Karpas-422 (cell line): ENCODE measurements around the gene MYOC. TPM values are rescaled to one million over a fixed set of nuclear protein-coding genes. Genes with fewer than 3 reads are reported as not detected.

Source experiments
- DNase-seq: peaks from one replicate; pipeline ENCODE4 v3.0.0-alpha.2; 2015
- H2AFZ ChIP-seq: fragments of 200-600 bp; sonication (generic); 2 replicates; pipeline ENCODE4 v1.6.1; 2014; ENCODE audit warnings: antibody characterized with exemption, low read length, mixed read lengths
- H3K27ac ChIP-seq: fragments of 200-600 bp; sonication (generic); 2 replicates; pipeline ENCODE4 v1.5.1; 2014; ENCODE audit warnings: mild to moderate bottlenecking, low read length, moderate library complexity
- H3K27me3 ChIP-seq: fragments of 200-600 bp; sonication (generic); 2 replicates; pipeline ENCODE4 v1.6.1; 2014; ENCODE audit warnings: low read length, mixed read lengths
- H3K36me3 ChIP-seq: fragments of 200-600 bp; sonication (generic); 2 replicates; pipeline ENCODE4 v1.6.1; 2014; ENCODE audit warnings: low read length, mixed read lengths; ENCODE audit not compliant: insufficient read depth
- H3K4me1 ChIP-seq: fragments of 200-600 bp; sonication (generic); 2 replicates; pipeline ENCODE4 v1.6.1; 2014; ENCODE audit warnings: mild to moderate bottlenecking, low read length, mixed read lengths
- H3K4me2 ChIP-seq: fragments of 200-600 bp; sonication (generic); 2 replicates; pipeline ENCODE4 v1.6.1; 2014; ENCODE audit warnings: low read length, low read depth, mild to moderate bottlenecking; ENCODE audit not compliant: poor library complexity, severe bottlenecking
- H3K4me3 ChIP-seq: fragments of 200-600 bp; sonication (generic); 2 replicates; pipeline ENCODE4 v1.5.1; 2014; ENCODE audit warnings: mild to moderate bottlenecking, antibody characterized with exemption, low read length, mixed read lengths
- H3K79me2 ChIP-seq: fragments of 200-600 bp; sonication (generic); 2 replicates; pipeline ENCODE4 v1.6.1; 2014; ENCODE audit warnings: mild to moderate bottlenecking, low read length, mixed read lengths
- H3K9ac ChIP-seq: fragments of 200-600 bp; sonication (generic); 2 replicates; pipeline ENCODE4 v1.6.0; 2014; ENCODE audit warnings: low read length
- H3K9me2 ChIP-seq: fragments of 200-600 bp; sonication (generic), shearing (Covaris generic); replicated peaks from 2 replicates; pipeline ENCODE4 v1.6.0; 2014; ENCODE audit warnings: mild to moderate bottlenecking, low read length, moderate library complexity; ENCODE audit not compliant: insufficient read depth
- H3K9me3 ChIP-seq: fragments of 300-700, 200-600 bp; sonication (generic); 2 replicates; pipeline ENCODE4 v1.6.1; 2014; ENCODE audit warnings: low read length, mixed read lengths
- H4K20me1 ChIP-seq: fragments of 200-600 bp; sonication (generic); 2 replicates; pipeline ENCODE4 v1.6.1; 2014; ENCODE audit warnings: mild to moderate bottlenecking, antibody characterized with exemption, low read length, low read depth; ENCODE audit not compliant: insufficient read depth
- total RNA-seq: library from RNA; depleted of rRNA; stranded (reverse); fragments of >200 nt; shearing (Covaris generic); gene quantifications from 2 replicates; pipeline ENCODE4 v1.2.3, GENCODE V29; 2014; ENCODE audit warnings: low replicate concordance

MYOC gene
- total RNA-seq, 1 experiment from 2014 or later, result not detected

GRCh38 chr1:171642197-171642596, 10.3 kb downstream of the MYOC start:
- Histone ChIP-seq H3K4me3 (no peak overlapping the region), H3K36me3 (no peaks in the 10 kb centered on the region), H3K9me3 (no peaks in the 10 kb centered on the region), H3K4me1 (peaks cover 7% of the 10 kb centered on the region), H3K79me2 (no peaks in the 10 kb centered on the region), H2AFZ (no peak overlapping the region), H3K9me2 (no peaks in the 10 kb centered on the region), H3K4me2 (no peak overlapping the region), H3K9ac (no peak overlapping the region), H3K27me3 (no peaks in the 10 kb centered on the region), H4K20me1 (no peaks in the 10 kb centered on the region), H3K27ac (no peak overlapping the region)
- no peak for DNase-seq

GRCh38 chr1:171641076-171641864, 11.2 kb downstream of the MYOC start:
- H3K36me3 ChIP-seq, result no peaks in the 10 kb centered on the region
- H3K27me3 ChIP-seq, result no peaks in the 10 kb centered on the region
- H3K9me3 ChIP-seq, result no peaks in the 10 kb centered on the region
- peaks cover 7% of the 10 kb centered on the region for H3K4me1 ChIP-seq
- no peaks in the 10 kb centered on the region for H4K20me1 ChIP-seq
- H3K79me2 ChIP-seq, result no peaks in the 10 kb centered on the region
- H2AFZ ChIP-seq, result no peak overlapping the region
- H3K4me3 ChIP-seq, result no peak overlapping the region
- no peak overlapping the region for H3K27ac ChIP-seq
- no peaks in the 10 kb centered on the region for H3K9me2 ChIP-seq
- DNase-seq, result no peak
- no peak overlapping the region for H3K4me2 ChIP-seq
- H3K9ac ChIP-seq, result no peak overlapping the region

GRCh38 chr1:171640225-171640624, 12.3 kb downstream of the MYOC start:
- Histone ChIP-seq H3K9me3 (no peaks in the 10 kb centered on the region), H2AFZ (no peak overlapping the region), H3K36me3 (no peaks in the 10 kb centered on the region), H4K20me1 (no peaks in the 10 kb centered on the region), H3K9me2 (no peaks in the 10 kb centered on the region), H3K4me1 (peaks cover 6% of the 10 kb centered on the region), H3K27ac (no peak overlapping the region), H3K9ac (no peak overlapping the region), H3K4me3 (no peak overlapping the region), H3K4me2 (no peak overlapping the region), H3K27me3 (no peaks in the 10 kb centered on the region), H3K79me2 (no peaks in the 10 kb centered on the region)
- no peak for DNase-seq

GRCh38 chr1:171637928-171638576, 14.4 kb downstream of the MYOC start:
- H3K79me2 ChIP-seq, result no peaks in the 10 kb centered on the region
- no peaks in the 10 kb centered on the region for H3K9me2 ChIP-seq
- H3K27me3 ChIP-seq, result no peaks in the 10 kb centered on the region
- DNase-seq, result no peak
- no peak overlapping the region for H2AFZ ChIP-seq
- no peaks in the 10 kb centered on the region for H3K36me3 ChIP-seq
- H4K20me1 ChIP-seq, result no peaks in the 10 kb centered on the region
- no peak overlapping the region for H3K4me3 ChIP-seq
- H3K4me2 ChIP-seq, result no peak overlapping the region
- no peak overlapping the region for H3K9ac ChIP-seq
- H3K4me1 ChIP-seq, result peaks cover 3% of the 10 kb centered on the region
- no peak overlapping the region for H3K27ac ChIP-seq
- no peaks in the 10 kb centered on the region for H3K9me3 ChIP-seq

- H4K20me1 ChIP-seq, result no peaks in the 10 kb centered on the region
- H3K27me3 ChIP-seq, result no peaks in the 10 kb centered on the region
- H3K79me2 ChIP-seq, result no peaks in the 10 kb centered on the region
- peaks cover 3% of the 10 kb centered on the region for H3K4me1 ChIP-seq
- H2AFZ ChIP-seq, result no peak overlapping the region
- H3K4me3 ChIP-seq, result no peak overlapping the region
- DNase-seq, result no peak
- H3K27ac ChIP-seq, result no peak overlapping the region
- H3K9ac ChIP-seq, result no peak overlapping the region
- no peaks in the 10 kb centered on the region for H3K9me3 ChIP-seq
- H3K4me2 ChIP-seq, result no peak overlapping the region
- H3K36me3 ChIP-seq, result no peaks in the 10 kb centered on the region
- no peaks in the 10 kb centered on the region for H3K9me2 ChIP-seq
Observed at GRCh38 chr1:171636141-171636540, 16.3 kb downstream of the MYOC start.

GRCh38 chr1:171635661-171636060, 16.8 kb downstream of the MYOC start:
- Histone ChIP-seq H2AFZ (no peak overlapping the region), H3K9me3 (no peaks in the 10 kb centered on the region), H3K27me3 (no peaks in the 10 kb centered on the region), H3K27ac (no peak overlapping the region), H3K9me2 (no peaks in the 10 kb centered on the region), H3K4me2 (no peak overlapping the region), H3K4me3 (no peak overlapping the region), H4K20me1 (no peaks in the 10 kb centered on the region), H3K9ac (no peak overlapping the region), H3K4me1 (peaks cover 3% of the 10 kb centered on the region), H3K36me3 (no peaks in the 10 kb centered on the region), H3K79me2 (no peaks in the 10 kb centered on the region)
- no peak for DNase-seq

GRCh38 chr1:171628225-171628624, 24.3 kb downstream of the MYOC start:
- no peaks in the 10 kb centered on the region; the same call in 1 of the 2 replicates for H3K27me3 ChIP-seq
- no peaks in the 10 kb centered on the region for H3K9me2 ChIP-seq
- no peaks in the 10 kb centered on the region for H4K20me1 ChIP-seq
- no peak overlapping the region for H3K27ac ChIP-seq
- no peak overlapping the region for H3K9ac ChIP-seq
- H3K36me3 ChIP-seq, result no peaks in the 10 kb centered on the region
- H3K79me2 ChIP-seq, result no peaks in the 10 kb centered on the region
- no peaks in the 10 kb centered on the region for H3K9me3 ChIP-seq
- no peak for DNase-seq
- no peak overlapping the region for H3K4me3 ChIP-seq
- no peak overlapping the region for H2AFZ ChIP-seq
- no peak overlapping the region for H3K4me2 ChIP-seq
- peaks cover 33% of the 10 kb centered on the region for H3K4me1 ChIP-seq

- Histone ChIP-seq H3K4me3 (no peak overlapping the region), H3K4me2 (no peak overlapping the region), H3K27ac (no peak overlapping the region), H3K4me1 (peaks cover 39% of the 10 kb centered on the region), H2AFZ (no peak overlapping the region), H4K20me1 (no peaks in the 10 kb centered on the region), H3K27me3 (no peaks in the 10 kb centered on the region; the same call in 1 of the 2 replicates), H3K9me2 (no peaks in the 10 kb centered on the region), H3K36me3 (no peaks in the 10 kb centered on the region), H3K9ac (no peak overlapping the region), H3K79me2 (no peaks in the 10 kb centered on the region), H3K9me3 (no peaks in the 10 kb centered on the region)
- DNase-seq, result no peak
Observed at GRCh38 chr1:171627020-171627419, 25.5 kb downstream of the MYOC start.
